ENCODE measurements around the gene ANAPC1. TPM values are rescaled to one million over a fixed set of nuclear protein-coding genes. Genes with fewer than 3 reads are reported as not detected.
A peak's percentile ranks its signal among the peaks of the same experiment; 100 is the strongest.

Gene ANAPC1
- total and polyA plus RNA-seq, 9 of the 15 experiments (the other 6 are each of a cell fraction or from before 2014, with no cell fraction given) = 14.0 to 126 (median 78.2) TPM

GRCh38 chr2:111883661-111884591 is at the start of gene ANAPC1 (continued):
- TF ChIP-seq NR0B1 (IDR thresholded peaks at IDR 0.05; ENCODE audit: partially characterized antibody) (no peak), ZNF408 (CRISPR knock-in tag; IDR thresholded peaks at IDR 0.05; ENCODE audit: low read depth) (no peak), GTF2B (IDR thresholded peaks at IDR 0.05; ENCODE audit: extremely low read depth, insufficient read length) (peak; percentile 27), FOXP1 (CRISPR knock-in tag; IDR thresholded peaks at IDR 0.05) (peak; percentile 62; the same call in 1 of the 2 replicates), ELF1 (tag; IDR thresholded peaks at IDR 0.05) (peak; percentile 58; the same call in 1 of the 2 replicates), GTF3C2 (IDR thresholded peaks at IDR 0.05; ENCODE audit: borderline replicate concordance, extremely low read depth, insufficient read length) (no peak), CUX1 (CRISPR knock-in tag; IDR thresholded peaks at IDR 0.05) (no peak), NFYB (IDR thresholded peaks at IDR 0.05; ENCODE audit: extremely low read depth, insufficient read length) (no peak), XRCC4 (IDR thresholded peaks at IDR 0.05; ENCODE audit: extremely low read depth, insufficient read depth, insufficient read length) (no peak), ZBTB12 (CRISPR knock-in tag; IDR thresholded peaks at IDR 0.05) (no peak), NR2F6 (CRISPR knock-in tag; IDR thresholded peaks at IDR 0.05) (peak; percentile 39; the same call in 1 of the 2 replicates), GTF2A2 (tag; IDR thresholded peaks at IDR 0.05) (no peak), MECOM (CRISPR knock-in tag; IDR thresholded peaks at IDR 0.05) (no peak), FOXM1 (IDR thresholded peaks at IDR 0.05; ENCODE audit: low read depth) (no peak), FOXM1 (CRISPR knock-in tag; IDR thresholded peaks at IDR 0.05; ENCODE audit: low read depth) (peak; percentile 72)

Data from K562 (cell line).